GM19043 (cell line): ENCODE results near the gene VNN1.
"Not testable (repeated sequence)": the region's sequence is repeated elsewhere in the genome, so short reads cannot be mapped to it uniquely, and the experiment has no call there.

ENCODE experiments used
- ATAC-seq: cut with Tn5 transposase; IDR thresholded peaks from one replicate; pipeline ENCODE4 v1.9.1; 2021; ENCODE audit warnings: low read depth; ENCODE audit not compliant: unreplicated experiment

The VNN1 gene

DNA sequence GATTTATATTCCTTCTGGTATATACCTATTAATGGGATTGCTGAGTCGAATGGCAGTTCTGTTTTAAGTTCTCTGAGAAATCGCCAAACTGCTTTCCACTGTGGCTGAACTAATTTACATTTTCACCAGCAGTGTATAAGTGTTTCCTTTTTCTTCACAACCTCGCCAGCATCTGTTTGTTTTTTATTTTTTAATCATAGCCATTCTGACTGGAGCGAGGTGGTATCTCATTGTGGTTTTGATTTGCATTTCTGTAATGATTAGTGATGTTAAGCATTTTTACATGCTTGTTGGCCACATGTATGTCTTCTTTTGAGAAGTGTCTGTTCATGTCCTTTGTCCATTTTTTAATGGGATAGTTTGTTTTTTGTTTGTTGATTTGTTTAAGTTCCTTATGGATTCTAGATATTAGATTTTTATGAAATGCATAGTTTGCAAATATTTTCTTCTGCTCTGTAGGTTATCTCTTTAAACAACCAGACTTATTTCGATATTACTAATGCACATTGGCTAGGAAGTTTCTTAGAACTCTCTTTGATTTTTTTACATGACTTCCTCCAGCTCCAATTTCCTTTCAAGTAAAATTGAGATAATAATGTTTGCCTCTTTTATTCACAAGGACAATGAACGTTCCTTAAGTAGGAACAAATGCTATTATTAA is 12.2 kb upstream of the VNN1 start:
- peak; percentile 75 for ATAC-seq

DNA sequence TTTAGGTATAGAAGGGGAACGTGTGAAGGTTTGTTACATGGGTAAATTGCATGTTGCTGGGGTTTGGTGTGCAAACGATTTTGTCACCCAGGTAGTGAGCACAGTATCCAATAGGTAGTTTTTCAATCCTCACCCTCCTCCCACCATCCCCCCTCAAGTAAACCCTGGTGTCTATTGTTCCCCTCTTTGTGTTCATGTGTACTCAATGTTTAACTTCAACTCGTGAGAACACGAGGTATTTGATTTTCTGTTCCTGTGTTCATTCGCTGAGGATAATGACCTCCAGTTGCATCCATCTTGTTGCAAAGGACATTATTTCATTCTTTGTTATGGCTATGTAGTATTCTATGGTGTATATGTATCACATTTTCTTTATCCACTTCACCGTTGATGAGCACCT is 11.6 kb upstream of the VNN1 start:
- peak; percentile 32 for ATAC-seq

DNA sequence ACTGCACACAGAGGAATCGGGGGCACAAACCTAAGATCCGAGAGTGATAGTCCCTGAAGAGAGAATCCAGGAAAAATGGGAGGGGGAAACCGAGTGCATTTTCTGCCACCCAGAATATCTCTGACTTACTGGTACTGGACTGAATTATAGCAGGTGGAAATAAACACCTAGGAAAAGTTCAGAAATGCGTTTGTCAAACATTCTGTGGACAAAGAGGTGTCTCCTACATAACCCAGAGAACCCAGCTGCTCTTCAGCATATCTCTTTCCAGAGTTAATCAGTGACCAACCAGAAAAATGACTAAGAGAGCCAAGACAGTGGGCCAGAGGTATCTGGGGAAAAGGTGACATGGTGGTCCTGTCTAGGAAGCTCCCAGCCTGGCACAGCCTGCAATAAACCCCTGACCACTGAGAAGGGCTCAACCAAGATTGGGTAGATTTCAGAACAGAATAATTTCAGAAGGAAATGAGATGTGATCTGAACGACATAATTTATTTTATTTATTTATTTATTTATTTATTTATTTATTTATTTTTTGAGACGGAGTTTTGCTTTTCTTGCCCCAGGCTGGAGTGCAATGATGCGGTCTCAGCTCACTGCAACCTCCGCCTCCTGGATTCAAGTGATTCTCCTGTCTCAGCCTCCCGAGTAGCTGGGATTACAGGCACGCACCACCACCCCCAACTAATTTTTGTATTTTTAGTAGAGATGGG is 6.0 kb upstream of the VNN1 start:
- no peak for ATAC-seq

DNA sequence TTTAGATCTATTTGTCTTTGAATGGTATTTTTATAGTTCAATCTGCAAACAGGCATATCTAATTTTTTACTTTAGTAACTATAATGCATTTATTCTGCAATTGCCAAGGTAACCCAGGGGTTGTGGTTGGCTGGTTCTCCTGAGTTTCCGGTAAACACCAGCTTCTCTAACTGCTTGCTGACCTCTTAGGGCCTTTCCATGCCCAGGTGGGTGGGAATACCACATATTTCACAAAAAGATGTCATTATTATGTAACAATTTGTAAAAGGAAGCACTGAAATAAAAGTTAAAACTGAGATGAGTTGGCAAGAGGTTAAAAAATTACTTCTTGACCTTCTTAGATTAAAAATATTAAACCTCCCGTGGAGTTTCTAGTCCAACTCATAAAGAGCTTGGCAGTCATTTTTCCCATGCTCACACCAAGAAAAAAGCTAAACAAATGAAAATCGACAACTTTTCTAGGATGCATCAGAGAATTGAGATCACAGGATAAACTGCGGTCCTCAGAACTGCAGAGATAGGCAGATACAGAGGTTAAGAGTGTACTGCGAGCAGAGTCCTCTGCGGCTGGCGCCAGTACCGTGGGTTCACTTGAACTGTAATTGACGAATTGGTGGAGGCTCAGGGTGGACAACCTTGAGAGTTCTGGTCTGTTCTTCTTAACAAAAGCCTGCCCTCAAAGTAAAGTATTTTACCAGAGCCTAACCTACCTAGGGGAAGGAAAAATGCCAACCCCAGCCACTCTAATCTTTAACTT is 2.2 kb upstream of the VNN1 start:
- ATAC-seq: no peak

DNA sequence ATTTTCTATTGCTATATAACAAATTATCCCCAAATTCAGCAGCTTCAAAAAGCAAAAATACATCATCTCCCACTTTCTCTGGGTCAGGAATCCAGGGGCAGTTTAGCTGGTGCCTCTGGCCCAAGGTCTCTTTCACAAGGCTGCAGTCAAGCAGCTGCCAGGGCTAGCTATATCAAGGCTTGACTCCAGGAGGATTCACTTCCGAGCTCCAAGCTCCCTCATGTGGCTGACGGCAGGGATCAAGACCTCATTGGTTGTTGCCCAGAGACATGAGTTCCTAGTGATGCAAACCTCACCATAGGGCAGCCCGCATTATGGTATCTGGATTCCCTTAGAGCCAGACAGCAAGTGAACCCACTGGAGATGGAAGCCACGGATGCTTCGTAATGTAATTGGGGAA is 1.3 kb upstream of the VNN1 start:
- no peak for ATAC-seq

DNA sequence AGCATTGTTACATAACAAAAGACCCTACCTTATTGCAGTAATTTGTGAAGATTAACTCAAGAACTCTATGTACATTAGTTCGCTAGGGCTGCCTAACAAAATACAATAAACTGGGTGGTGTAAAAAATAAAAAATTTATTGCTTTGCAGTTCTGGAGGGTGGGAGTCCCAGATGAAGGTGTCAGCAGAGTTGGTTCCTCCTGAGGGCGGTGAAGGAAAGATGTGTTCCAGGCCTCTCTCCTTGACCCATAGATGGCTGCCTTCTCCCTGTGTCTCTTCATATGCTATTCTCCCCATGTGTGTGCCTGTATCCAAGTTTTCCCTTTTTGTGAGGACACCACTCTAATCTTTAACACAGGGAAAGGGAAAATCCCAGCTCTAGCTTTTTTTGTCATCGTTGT is 305 bp upstream of the VNN1 start:
- no peak for ATAC-seq

DNA sequence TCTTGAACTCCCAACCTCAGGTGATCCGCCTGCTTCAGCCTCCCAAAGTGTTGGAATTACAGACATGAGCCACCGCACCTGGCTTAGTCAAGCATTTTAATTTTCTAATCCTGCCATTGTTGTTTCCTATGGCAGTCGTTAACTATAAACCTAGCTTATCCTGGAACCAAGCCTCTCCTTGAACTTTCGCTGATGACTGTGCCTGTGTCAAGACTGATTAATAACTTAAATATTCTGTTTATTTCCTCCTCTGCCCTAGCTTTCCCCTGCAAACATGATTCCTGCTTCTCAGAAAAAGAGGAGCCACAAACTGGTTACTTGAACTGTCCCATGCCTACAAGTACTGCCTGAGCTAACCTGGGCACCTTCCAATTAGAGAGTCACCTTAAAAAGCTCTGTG is 1.5 kb downstream of the VNN1 start:
- ATAC-seq: no peak

DNA sequence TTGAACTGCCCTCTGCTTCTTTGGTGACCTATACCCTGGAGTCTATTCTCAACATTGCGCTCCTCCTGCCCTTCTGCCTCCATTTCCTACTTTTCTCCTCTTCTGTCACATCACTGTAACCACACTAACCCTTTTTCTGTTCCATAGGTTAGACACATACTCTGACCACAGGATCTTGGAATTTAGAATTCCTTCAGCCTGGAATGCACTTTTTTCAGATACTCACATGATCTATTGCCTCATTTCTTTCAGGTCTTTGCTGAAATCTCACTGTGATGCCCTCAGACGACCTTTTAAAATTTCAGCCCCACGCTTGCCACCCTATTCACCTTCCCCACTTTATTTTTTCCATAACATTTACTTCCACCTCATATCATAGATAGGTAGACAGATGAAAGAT is 5.1 kb downstream of the VNN1 start:
- ATAC-seq: no peak

DNA sequence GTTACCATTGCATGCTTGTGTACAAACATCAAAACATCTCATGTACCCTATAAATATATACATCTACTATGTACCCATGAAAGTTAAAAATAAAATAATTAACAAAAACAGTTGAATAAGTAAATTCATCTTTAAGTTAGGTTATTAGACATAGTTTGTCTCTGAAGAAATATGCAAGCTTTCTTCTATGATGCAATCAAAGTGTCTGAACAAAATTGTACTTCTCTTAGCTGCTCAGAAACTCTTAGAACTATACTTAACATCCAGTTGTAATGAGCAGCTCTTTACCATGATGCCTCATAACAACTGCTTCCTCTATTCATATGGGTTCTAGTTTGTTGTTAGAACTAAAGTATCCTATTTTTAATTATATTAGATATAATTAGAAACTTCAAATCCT is 5.9 kb downstream of the VNN1 start:
- ATAC-seq: no peak

DNA sequence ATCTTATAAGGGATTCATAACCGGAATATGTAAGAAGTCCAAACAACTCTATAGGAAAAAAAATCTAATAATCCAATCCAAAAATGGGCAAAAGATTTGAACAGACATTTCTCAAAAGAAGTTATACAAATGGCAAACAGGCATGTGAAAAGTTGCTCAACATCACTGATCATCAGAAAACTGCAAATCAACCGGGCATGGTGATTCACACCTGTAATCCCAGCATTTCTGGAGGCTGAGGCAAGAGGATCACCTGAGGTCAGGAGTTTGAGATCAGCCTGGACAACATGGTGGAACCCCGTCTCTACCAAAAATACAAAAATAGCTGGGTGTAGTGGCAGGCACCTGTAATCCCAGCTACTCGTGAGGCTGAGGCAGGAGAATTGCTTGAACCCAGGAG is 7.1 kb downstream of the VNN1 start:
- ATAC-seq: not testable (repeated sequence)

DNA sequence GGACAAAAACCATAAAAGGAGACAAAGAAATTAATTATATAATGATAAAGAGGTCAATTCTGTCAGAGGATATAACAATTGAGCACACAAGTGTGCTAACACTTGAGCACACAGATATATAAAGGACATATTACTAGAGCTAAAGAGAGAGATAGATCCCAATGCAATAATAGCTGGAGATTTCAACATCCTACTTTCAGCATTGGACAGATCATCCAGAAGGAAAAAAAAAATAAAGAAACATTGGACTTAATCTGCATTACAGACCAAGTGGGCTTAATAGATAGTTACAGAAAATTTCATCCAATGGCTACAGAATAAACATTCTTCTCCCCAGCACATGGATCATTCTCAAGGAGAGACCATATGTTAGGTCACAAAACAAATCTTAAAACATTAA is 9.9 kb downstream of the VNN1 start:
- ATAC-seq: no peak

DNA sequence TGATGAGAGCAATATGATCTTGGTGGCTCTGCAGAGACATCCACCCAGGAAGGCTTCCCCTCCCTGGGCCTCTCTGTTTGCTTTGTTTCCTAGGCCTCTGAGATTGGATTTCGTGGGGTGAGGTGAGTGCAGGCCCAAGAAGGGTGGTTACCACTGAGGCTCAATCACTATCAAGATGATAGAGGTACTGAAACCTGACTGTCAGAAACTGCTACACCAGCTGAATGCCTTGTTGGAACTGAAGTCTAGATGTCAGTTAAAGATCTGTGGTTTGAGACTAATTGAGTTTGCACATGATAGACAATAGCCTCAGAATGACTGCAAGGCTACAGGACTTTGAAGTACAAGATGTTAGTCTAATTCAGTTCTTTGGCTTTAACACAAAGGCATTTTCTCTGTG is 15.2 kb downstream of the VNN1 start:
- ATAC-seq: peak; percentile 78

DNA sequence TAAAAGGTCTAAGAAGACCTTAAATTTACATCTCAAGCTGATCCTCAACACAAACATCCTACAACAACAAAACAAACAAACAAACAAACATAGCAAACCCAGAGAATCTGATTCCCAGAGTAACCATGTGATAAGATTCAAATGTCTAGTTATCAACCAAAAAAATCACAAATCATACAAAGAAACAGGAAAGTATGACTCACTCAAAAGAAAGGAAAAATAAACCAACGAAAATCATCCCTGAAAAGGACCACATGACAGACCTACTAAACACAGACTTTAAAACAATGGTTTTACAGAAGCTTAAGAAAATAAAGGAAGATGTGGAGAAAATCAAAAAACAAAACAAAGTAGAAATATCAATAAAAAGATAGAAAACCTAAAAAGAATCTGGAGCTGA is 18.1 kb downstream of the VNN1 start:
- no peak for ATAC-seq

DNA sequence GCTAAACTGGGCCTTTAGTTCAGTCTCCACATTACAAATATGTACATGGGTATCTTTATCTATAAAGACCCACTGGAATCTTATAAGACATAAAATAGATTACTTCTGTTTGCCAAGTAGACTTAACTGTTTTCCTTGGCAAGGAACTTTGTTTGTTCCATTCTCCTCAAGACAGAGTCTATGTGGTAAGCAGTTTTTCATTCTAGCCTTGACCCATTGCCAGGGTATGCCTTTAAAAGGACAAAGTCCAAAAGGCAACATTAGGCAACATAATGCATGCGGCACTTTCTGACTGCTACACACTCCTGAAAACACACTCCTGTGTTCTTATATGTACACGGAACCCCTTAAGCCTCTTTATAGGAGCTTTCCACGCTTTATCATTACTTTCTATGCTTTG is 20.4 kb downstream of the VNN1 start:
- no peak for ATAC-seq

DNA sequence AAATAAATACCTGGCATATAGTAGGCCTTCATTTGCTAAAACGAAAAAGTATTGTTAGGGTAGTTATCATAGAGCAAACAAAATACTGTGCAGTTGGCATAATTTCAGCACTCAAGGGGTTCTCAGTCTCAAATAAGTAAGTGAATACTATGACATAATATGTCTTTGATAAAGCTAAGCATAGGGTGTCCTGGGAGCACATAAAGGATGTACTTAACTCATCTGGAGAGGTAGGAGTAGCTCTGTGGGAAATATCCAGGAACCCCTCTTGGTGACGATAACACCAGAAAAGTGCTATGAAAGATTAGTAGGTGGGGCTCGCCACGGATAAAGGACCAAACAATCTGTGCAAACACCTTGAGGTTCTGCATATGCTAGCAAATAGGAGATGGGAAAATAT is 23.2 kb downstream of the VNN1 start:
- ATAC-seq: no peak

DNA sequence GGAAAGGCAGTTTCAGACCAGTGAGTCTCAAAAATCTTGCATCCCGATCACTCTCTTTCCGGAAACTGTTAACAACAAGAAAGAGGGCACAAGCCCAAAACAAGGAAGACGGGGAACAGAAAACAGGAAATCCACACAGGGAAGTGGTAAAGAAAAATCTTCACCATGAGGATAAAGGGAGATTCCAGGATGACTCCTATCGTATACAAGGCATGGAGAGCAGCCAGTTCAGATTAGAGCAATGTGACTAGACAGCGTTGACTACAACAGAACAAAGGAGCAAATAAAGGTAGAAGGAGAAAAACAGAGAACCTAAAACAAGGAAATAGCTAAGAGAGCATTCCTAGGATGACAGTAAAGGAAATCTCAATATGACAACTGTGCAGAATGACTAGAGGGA is 26.5 kb downstream of the VNN1 start:
- no peak for ATAC-seq

DNA sequence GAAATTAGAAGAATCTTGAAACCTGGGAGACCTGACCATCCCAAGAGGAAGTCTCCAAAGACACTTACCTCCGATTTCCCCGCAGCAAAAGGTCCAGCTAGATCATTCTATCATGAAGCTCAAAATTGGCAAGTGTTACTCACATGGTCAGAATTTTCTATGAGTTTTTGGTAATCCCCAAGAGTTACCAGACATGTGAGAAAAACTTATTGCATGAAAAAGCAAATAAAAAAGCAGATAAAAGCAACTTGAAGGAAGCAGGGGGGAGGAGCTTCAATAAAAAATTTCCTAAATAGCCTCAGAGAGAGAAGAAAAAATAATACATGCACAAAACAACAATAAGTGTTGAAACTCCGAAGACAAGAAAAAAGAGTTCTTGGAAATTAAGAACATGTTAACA is 27.3 kb downstream of the VNN1 start:
- no peak for ATAC-seq

DNA sequence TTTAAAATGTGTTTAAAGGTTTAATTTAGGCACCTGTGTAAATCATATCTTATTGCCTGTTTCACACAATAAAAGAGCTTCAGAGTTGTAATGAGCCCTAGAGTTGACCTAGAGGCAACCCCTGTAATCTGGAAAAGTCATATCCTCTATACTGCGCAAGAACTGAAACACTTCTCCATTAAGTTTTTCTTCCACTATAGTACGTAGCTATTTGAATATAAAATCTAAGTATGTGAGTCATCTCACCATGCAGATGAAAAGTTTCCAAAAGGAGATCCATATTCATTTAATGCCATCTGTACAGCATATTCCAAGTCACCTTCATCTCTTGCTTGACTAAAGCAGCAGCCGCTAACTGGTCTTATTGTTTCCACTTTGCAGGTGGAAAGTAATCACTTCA is 28.8 kb downstream of the VNN1 start:
- ATAC-seq: no peak

DNA sequence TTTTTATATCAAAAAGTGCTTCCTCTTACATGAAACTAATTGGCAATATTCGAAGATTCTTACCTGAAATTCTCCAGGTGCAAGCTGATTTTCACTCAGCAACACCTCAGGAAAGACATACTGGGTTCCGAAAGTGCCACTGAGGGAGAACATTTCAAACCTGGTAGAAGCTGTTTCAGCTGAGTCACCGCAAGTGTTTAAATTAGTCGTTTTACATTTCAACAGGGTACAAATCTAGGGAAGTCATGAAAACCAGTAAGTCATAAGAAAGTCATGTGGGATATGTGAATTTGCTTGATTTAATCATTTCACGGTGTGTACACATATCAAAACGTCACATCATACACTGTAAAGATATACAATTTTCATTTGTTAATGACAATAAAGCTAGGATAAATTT is 29.6 kb downstream of the VNN1 start:
- ATAC-seq: no peak

DNA sequence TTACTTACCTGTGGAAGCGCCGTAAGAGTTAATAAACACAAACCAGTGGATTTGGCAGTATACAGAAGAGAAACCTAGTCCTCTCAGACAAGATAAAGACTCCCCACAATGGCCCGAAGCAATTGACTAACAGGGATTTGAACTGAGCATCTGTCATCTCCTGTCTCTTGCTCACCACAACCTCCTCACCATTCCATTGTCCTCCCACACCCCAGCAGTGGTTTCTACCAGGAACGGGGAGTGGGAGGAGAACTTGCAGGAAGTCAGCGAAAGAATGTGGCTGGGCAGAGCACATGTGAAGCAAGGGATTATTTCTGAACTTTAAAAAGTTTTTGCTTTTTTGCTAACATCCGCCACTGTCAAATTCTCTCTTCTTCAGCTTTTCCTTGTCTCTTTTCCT is 30.3 kb downstream of the VNN1 start:
- ATAC-seq: no peak

DNA sequence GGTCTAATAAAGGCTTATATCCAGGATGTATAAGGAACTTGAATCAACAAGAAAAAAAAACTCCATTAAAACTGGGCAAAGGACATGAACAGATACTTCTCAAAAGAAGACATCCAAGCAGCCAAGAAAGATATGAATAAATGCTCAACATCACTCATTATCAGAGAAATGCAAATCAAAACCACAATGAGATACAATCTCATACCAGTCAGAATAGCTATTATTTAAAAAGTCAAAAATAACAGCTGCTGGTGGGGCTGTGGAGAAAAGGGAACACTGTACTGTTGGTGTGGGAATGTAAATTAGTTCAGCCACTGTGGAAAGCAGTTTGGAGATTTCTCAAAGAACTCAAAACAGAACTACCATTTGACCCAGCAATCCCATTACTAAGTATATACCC is 34.8 kb downstream of the VNN1 start:
- ATAC-seq: not testable (repeated sequence)

DNA sequence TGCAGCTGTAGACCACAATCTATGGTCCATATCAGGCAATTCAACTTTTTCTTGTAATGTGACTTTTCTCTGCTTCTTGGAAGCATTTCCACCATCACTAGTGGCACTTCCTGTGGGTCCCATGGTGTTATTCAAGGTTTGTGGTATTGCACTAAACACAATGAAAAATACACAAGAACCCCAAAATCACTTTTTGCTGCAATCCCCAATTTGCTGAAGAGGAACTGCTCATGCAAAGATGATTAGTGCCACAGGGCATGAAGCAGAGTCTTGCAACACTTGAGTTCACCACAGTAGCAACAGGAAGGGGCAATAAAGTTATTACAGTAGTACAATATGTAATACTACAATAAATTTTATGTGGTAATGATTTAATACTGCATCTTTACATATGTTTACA is 38.1 kb downstream of the VNN1 start:
- no peak for ATAC-seq
